B cell (primary cell): ENCODE data around the gene CYREN. TPM values are rescaled to one million over a fixed set of nuclear protein-coding genes. Genes with fewer than 3 reads are reported as not detected.

Source experiments
- ATAC-seq: fragments of 200-7000 bp; cut with Tn5 transposase; one replicate; pipeline ENCODE4 v1.10.0; 2021; ENCODE audit warnings: low read depth, mild to moderate bottlenecking, moderate number of reproducible peaks, moderate library complexity
- CTCF ChIA-PET: fragments of 350-600 bp; sonication (Branson Sonifier 250); formaldehyde crosslinking; loops from one replicate; lab custom pipeline; 2021; ENCODE audit warnings: antibody characterized with exemption, inconsistent platforms; lab: Charles Lee
- POLR2A ChIA-PET: fragments of 350-600 bp; sonication (Branson Sonifier 250); formaldehyde crosslinking; loops from one replicate; lab custom pipeline; 2021; ENCODE audit warnings: antibody characterized with exemption; lab: Charles Lee
- DNase-seq: peaks from one replicate; pipeline ENCODE4 v3.0.0; 2013
- H2AFZ ChIP-seq: 2 replicates; pipeline ENCODE4 v1.6.1; 2012; ENCODE audit warnings: mild to moderate bottlenecking, low read depth, low read length; ENCODE audit not compliant: insufficient read depth, poor library complexity, severe bottlenecking
- H3K27ac ChIP-seq, 2 donors: 1 replicate in 1 of 2; 2 replicates in 1 of 2; pipeline ENCODE4 v1.5.1; 2012 to 2013; ENCODE audit warnings: low read length in 2 of 2, mild to moderate bottlenecking in 2 of 2, moderate library complexity in 1 of 2
- H3K27me3 ChIP-seq, 4 experiments: fragments of 200-600 bp in 1 of 4; sonication (generic) in 1 of 4; replicated peaks in 1 of 4; 1 replicate in 2 of 4; 2 replicates in 2 of 4; pipeline versions ENCODE4 v1.6.1 to v1.7.0; 2013 to 2016; ENCODE audit warnings: low read length in 3 of 4, mild to moderate bottlenecking in 2 of 4, mixed read lengths in 1 of 4, moderate library complexity in 1 of 4; ENCODE audit not compliant: insufficient read depth in 4 of 4, control insufficient read depth in 3 of 4; ENCODE audit errors: control extremely low read depth in 1 of 4
- H3K36me3 ChIP-seq, 2 experiments: replicated peaks in 1 of 2; 1 replicate in 1 of 2; 2 replicates in 1 of 2; pipeline versions ENCODE4 v1.6.1 to v1.7.1; 2013; ENCODE audit warnings: low read length in 1 of 2; ENCODE audit not compliant: insufficient read depth in 2 of 2, control insufficient read depth in 1 of 2; ENCODE audit errors: control extremely low read depth in 1 of 2, extremely low read depth in 1 of 2
- H3K4me1 ChIP-seq, 2 donors: fragments of 200-600 bp in 1 of 2; sonication (generic) in 1 of 2; 1 replicate in 1 of 2; 2 replicates in 1 of 2; pipeline versions ENCODE4 v1.5.1 to v1.6.1; 2013 to 2017; ENCODE audit warnings: low read length in 2 of 2; ENCODE audit not compliant: control insufficient read depth in 2 of 2, insufficient read depth in 2 of 2
- H3K4me2 ChIP-seq: replicated peaks from 2 replicates; pipeline ENCODE3; 2012; ENCODE audit warnings: mild to moderate bottlenecking, low read depth, low read length; ENCODE audit not compliant: poor library complexity, severe bottlenecking
- H3K4me3 ChIP-seq, 5 experiments: fragments of 200-600 bp in 1 of 5; sonication (generic) in 1 of 5; 1 replicate in 3 of 5; 2 replicates in 2 of 5; pipeline versions ENCODE4 v1.5.1 to v1.7.0; 2011 to 2016; ENCODE audit warnings: low read length in 4 of 5, mild to moderate bottlenecking in 4 of 5, low read depth in 2 of 5, control low read depth in 1 of 5, moderate library complexity in 1 of 5; ENCODE audit not compliant: insufficient read depth in 1 of 5; ENCODE audit errors: control extremely low read depth in 1 of 5, extremely low read depth in 1 of 5
- H3K79me2 ChIP-seq: fragments of 200-600 bp; sonication (generic); one replicate; pipeline ENCODE4 v1.6.0; 2016; ENCODE audit warnings: low read length; ENCODE audit not compliant: control insufficient read depth, insufficient read depth
- H3K9ac ChIP-seq: fragments of 200-600 bp; sonication (generic); 2 replicates; pipeline ENCODE4 v1.6.1; 2017; ENCODE audit warnings: mild to moderate bottlenecking, low read length, moderate library complexity
- H3K9me3 ChIP-seq, 3 donors: one replicate each; pipeline versions ENCODE4 v1.6.1 to v1.7.1; 2013; ENCODE audit warnings: low read length in 2 of 3; ENCODE audit not compliant: control insufficient read depth in 2 of 3, insufficient read depth in 1 of 3; ENCODE audit errors: control extremely low read depth in 1 of 3
- H4K20me1 ChIP-seq: 2 replicates; pipeline ENCODE4 v1.6.0; 2012; ENCODE audit warnings: mild to moderate bottlenecking, low read length; ENCODE audit not compliant: insufficient read depth, control insufficient read depth, poor library complexity, severe bottlenecking
- H3K27ac Mint-ChIP-seq: one replicate; pipeline ENCODE4 v1.8.0; 2021; ENCODE audit warnings: mixed read lengths
- H3K27me3 Mint-ChIP-seq: one replicate; pipeline ENCODE4 v1.8.0; 2021; ENCODE audit warnings: mixed read lengths
- H3K4me1 Mint-ChIP-seq: one replicate; pipeline ENCODE4 v1.8.0; 2021; ENCODE audit warnings: mixed read lengths
- H3K4me3 Mint-ChIP-seq: one replicate; pipeline ENCODE4 v1.8.0; 2021; ENCODE audit warnings: mixed read lengths
- H3K9me3 Mint-ChIP-seq: one replicate; pipeline ENCODE4 v1.8.0; 2022; ENCODE audit warnings: mixed read lengths; ENCODE audit not compliant: insufficient read depth
- EZH2 ChIP-seq: IDR thresholded peaks from 2 replicates; pipeline ENCODE4 v1.6.1; 2012; ENCODE audit warnings: borderline replicate concordance, low read depth, mild to moderate bottlenecking, moderate library complexity, low read length; ENCODE audit not compliant: insufficient read depth, poor library complexity, severe bottlenecking
- WGBS: methylation state at CpG from one replicate; pipeline ENCODE4 v1.1.5; 2013; ENCODE audit warnings: missing lambda C conversion rate; ENCODE audit not compliant: insufficient coverage; 5-methylcytosine and 5-hydroxymethylcytosine counted together
- intact Hi-C: fragments of 100-400 bp; cut with micrococcal nuclease; formaldehyde crosslinking; loops from one replicate; pipeline ENCODE4 v1.10.0; 2022
- polyA plus RNA-seq: library from polyadenylated mRNA; depleted of rRNA; stranded (reverse); fragments of >200 nt; gene quantifications from 2 replicates; pipeline ENCODE4 v1.2.3, GENCODE V29; 2012
- total RNA-seq, 2 donors: library from RNA; stranded (reverse); fragments of 120-200 nt in 1 of 2; gene quantifications; 1 replicate in 1 of 2; 2 replicates in 1 of 2; pipeline versions ENCODE4 v1.2.3 to v1.2.4, GENCODE V29; 2013 to 2022
- TF ChIP-seq, protein P1 (sequence below): fragments of 200-600 bp; IDR thresholded peaks from one replicate; pipeline ENCODE4 v1.8.0; 2022; ENCODE audit warnings: antibody characterized with exemption, mild to moderate bottlenecking

The CYREN gene
- total and polyA plus RNA-seq, 2 donors (not counting 1 experiment from before 2014, with no cell fraction given) = 19.2 to 54.6 TPM

GRCh38 chr7:135194494-135195095, 24.1 kb upstream of the CYREN start:
- H3K79me2 ChIP-seq = no peaks in the 10 kb centered on the region
- no peaks in the 10 kb centered on the region for H3K9me3 ChIP-seq
- peaks cover 2 to 76% of the 10 kb centered on the region in 2 experiments for H3K36me3 ChIP-seq
- no peak overlapping the region for H3K27ac Mint-ChIP-seq
- H3K4me2 ChIP-seq = no peak overlapping the region
- no peaks in the 10 kb centered on the region for H4K20me1 ChIP-seq
- DNase-seq = no peak
- no peaks in the 10 kb centered on the region for H3K27me3 ChIP-seq
- H3K9me3 Mint-ChIP-seq = no peaks in the 10 kb centered on the region
- intact Hi-C loops = no loop called here
- ATAC-seq = no peak
- no peak overlapping the region for H3K4me3 ChIP-seq
- no peaks in the 10 kb centered on the region for H3K27me3 Mint-ChIP-seq
- no peak overlapping the region for H3K27ac ChIP-seq
- ChIA-PET POLR2A (no interaction called here), CTCF (interaction anchor here (0.8 kb wide), 1 partner anchor 589 kb away, joined by 3 read pairs; no protein-coding TSS in a partner anchor)
- WGBS = 56% methylated on average over 9 of the region's 12 CpGs
- no peak overlapping the region for H3K4me3 Mint-ChIP-seq
- TF ChIP-seq EZH2 = no peak
- TF ChIP-seq, protein P1, sequence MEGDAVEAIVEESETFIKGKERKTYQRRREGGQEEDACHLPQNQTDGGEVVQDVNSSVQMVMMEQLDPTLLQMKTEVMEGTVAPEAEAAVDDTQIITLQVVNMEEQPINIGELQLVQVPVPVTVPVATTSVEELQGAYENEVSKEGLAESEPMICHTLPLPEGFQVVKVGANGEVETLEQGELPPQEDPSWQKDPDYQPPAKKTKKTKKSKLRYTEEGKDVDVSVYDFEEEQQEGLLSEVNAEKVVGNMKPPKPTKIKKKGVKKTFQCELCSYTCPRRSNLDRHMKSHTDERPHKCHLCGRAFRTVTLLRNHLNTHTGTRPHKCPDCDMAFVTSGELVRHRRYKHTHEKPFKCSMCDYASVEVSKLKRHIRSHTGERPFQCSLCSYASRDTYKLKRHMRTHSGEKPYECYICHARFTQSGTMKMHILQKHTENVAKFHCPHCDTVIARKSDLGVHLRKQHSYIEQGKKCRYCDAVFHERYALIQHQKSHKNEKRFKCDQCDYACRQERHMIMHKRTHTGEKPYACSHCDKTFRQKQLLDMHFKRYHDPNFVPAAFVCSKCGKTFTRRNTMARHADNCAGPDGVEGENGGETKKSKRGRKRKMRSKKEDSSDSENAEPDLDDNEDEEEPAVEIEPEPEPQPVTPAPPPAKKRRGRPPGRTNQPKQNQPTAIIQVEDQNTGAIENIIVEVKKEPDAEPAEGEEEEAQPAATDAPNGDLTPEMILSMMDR = no peak
- no peak overlapping the region for H2AFZ ChIP-seq
- H3K4me1 ChIP-seq = no peaks in the 10 kb centered on the region
- no peak overlapping the region for H3K9ac ChIP-seq
- H3K4me1 Mint-ChIP-seq = peaks cover 1% of the 10 kb centered on the region

DNA sequence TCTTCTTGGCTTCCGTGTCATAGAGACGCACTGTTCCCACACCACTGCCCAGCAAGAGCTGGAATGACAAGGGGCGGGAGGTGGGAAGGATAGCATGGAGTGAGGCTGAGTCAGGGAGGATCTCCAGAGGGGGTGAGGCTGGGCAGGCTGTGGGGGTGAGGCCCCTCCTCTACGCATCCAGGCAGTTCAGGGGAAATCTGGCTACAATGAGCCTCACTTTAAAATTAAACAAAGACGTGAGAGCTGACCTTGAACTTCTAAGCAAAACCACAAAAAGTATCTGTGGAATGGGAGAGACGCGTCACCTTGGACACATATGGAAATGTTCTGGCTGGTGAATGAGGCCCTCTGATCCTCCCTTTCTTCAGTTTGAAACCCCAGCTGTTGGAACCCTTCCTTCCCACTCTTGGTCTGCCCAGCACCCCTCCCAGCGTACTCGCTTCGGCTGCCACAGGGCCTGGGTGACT, 23.1 kb upstream of the CYREN start:
- H3K27ac Mint-ChIP-seq = no peak overlapping the region
- no peak overlapping the region for H3K4me3 Mint-ChIP-seq
- Histone ChIP-seq H3K79me2 (no peaks in the 10 kb centered on the region), H3K4me2 (no peak overlapping the region), H3K4me1 (peaks cover 3 to 6% of the 10 kb centered on the region in 2 donors), H3K27me3 (no peaks in the 10 kb centered on the region), H2AFZ (no peak overlapping the region), H3K9me3 (no peaks in the 10 kb centered on the region), H3K4me3 (no peak overlapping the region), H3K9ac (no peak overlapping the region), H4K20me1 (no peaks in the 10 kb centered on the region), H3K36me3 (peaks cover 2 to 75% of the 10 kb centered on the region in 2 experiments), H3K27ac (no peak overlapping the region)
- CTCF ChIA-PET = interaction anchor here (0.8 kb wide), 1 partner anchor 588 kb away, joined by 3 read pairs; no protein-coding TSS in a partner anchor
- POLR2A ChIA-PET = interaction anchor here (0.6 kb wide), 1 partner anchor 48 kb away, joined by 3 read pairs; no protein-coding TSS in a partner anchor
- no peak for DNase-seq
- WGBS = 100% methylated on average over 10 of the region's 10 CpGs
- ATAC-seq = no peak
- H3K27me3 Mint-ChIP-seq = no peaks in the 10 kb centered on the region
- intact Hi-C loops = no loop called here
- TF ChIP-seq EZH2 = no peak
- TF ChIP-seq, protein P1 = no peak
- no peaks in the 10 kb centered on the region for H3K9me3 Mint-ChIP-seq
- peaks cover 7% of the 10 kb centered on the region for H3K4me1 Mint-ChIP-seq
